ENCODE results near the gene THNSL1.

THNSL1 gene

GRCh38 chr10:24969841-24970281 lies 46.6 kb upstream of the THNSL1 start:
- no peak overlapping the region for H2AFZ ChIP-seq (ENCODE audit: low read length)
- no peaks in the 10 kb centered on the region for H3K27me3 ChIP-seq (replicated peaks; ENCODE audit: insufficient read depth, low read length)
- no peak overlapping the region for H3K4me2 ChIP-seq (ENCODE audit: low read depth, low read length)
- H3K4me1 ChIP-seq (ENCODE audit: low read length): peaks cover 7% of the 10 kb centered on the region; the same call in 1 of the 2 replicates
- no peaks in the 10 kb centered on the region for H3K79me2 ChIP-seq (ENCODE audit: low read length)
- H3K9ac ChIP-seq (ENCODE audit: low read length): no peak overlapping the region
- TF ChIP-seq EZH2phosphoT487 (IDR thresholded peaks at IDR 0.05; ENCODE audit: low read length) (no peak), EZH2 (optimal IDR thresholded peaks at IDR 0.05; ENCODE audit: low read depth, low read length) (no peak), CTCF (IDR thresholded peaks at IDR 0.05; ENCODE audit: low read length) (no peak)
- H3K4me3 ChIP-seq (ENCODE audit: low read length): no peak overlapping the region
- H3K9me3 ChIP-seq (replicated peaks; ENCODE audit: insufficient read depth, low read length): no peaks in the 10 kb centered on the region
- H3K9me2 ChIP-seq (replicated peaks; ENCODE audit: insufficient read depth, low read length): no peaks in the 10 kb centered on the region
- no peak overlapping the region for H3K27ac ChIP-seq (ENCODE audit: low read length)
- H3F3A ChIP-seq (ENCODE audit: insufficient read depth, low read length): no peaks in the 10 kb centered on the region
- no peaks in the 10 kb centered on the region for H3K36me3 ChIP-seq (replicated peaks; ENCODE audit: insufficient read depth, low read length)
- no peak for DNase-seq
- H4K20me1 ChIP-seq (ENCODE audit: insufficient read depth, low read length): no peaks in the 10 kb centered on the region

GRCh38 chr10:24971374-24971773 lies 45.0 kb upstream of the THNSL1 start:
- Histone ChIP-seq H3K9ac (ENCODE audit: low read length) (no peak overlapping the region), H3K27me3 (replicated peaks; ENCODE audit: insufficient read depth, low read length) (no peaks in the 10 kb centered on the region), H3K36me3 (replicated peaks; ENCODE audit: insufficient read depth, low read length) (no peaks in the 10 kb centered on the region), H4K20me1 (ENCODE audit: insufficient read depth, low read length) (no peaks in the 10 kb centered on the region), H3F3A (ENCODE audit: insufficient read depth, low read length) (no peaks in the 10 kb centered on the region), H3K4me1 (ENCODE audit: low read length) (peaks cover 7% of the 10 kb centered on the region; the same call in 1 of the 2 replicates), H3K27ac (ENCODE audit: low read length) (no peak overlapping the region), H3K9me3 (replicated peaks; ENCODE audit: insufficient read depth, low read length) (no peaks in the 10 kb centered on the region), H2AFZ (ENCODE audit: low read length) (no peak overlapping the region), H3K4me3 (ENCODE audit: low read length) (no peak overlapping the region), H3K4me2 (ENCODE audit: low read depth, low read length) (no peak overlapping the region), H3K79me2 (ENCODE audit: low read length) (no peaks in the 10 kb centered on the region), H3K9me2 (replicated peaks; ENCODE audit: insufficient read depth, low read length) (no peaks in the 10 kb centered on the region)
- DNase-seq: no peak
- TF ChIP-seq CTCF (IDR thresholded peaks at IDR 0.05; ENCODE audit: low read length): no peak
- no peak for TF ChIP-seq EZH2 (optimal IDR thresholded peaks at IDR 0.05; ENCODE audit: low read depth, low read length)
- TF ChIP-seq EZH2phosphoT487 (IDR thresholded peaks at IDR 0.05; ENCODE audit: low read length): no peak

GRCh38 chr10:24973163-24973562 lies 43.2 kb upstream of the THNSL1 start:
- no peak overlapping the region for H3K4me2 ChIP-seq (ENCODE audit: low read depth, low read length)
- no peak overlapping the region for H3K27ac ChIP-seq (ENCODE audit: low read length)
- peaks cover 7% of the 10 kb centered on the region; the same call in 1 of the 2 replicates for H3K4me1 ChIP-seq (ENCODE audit: low read length)
- no peaks in the 10 kb centered on the region for H3K9me2 ChIP-seq (replicated peaks; ENCODE audit: insufficient read depth, low read length)
- no peaks in the 10 kb centered on the region for H3K36me3 ChIP-seq (replicated peaks; ENCODE audit: insufficient read depth, low read length)
- no peak overlapping the region for H2AFZ ChIP-seq (ENCODE audit: low read length)
- TF ChIP-seq CTCF (IDR thresholded peaks at IDR 0.05; ENCODE audit: low read length): no peak
- no peak for TF ChIP-seq EZH2phosphoT487 (IDR thresholded peaks at IDR 0.05; ENCODE audit: low read length)
- no peak for TF ChIP-seq EZH2 (optimal IDR thresholded peaks at IDR 0.05; ENCODE audit: low read depth, low read length)
- no peak overlapping the region for H3K9ac ChIP-seq (ENCODE audit: low read length)
- DNase-seq: peak; percentile 29
- no peaks in the 10 kb centered on the region for H3K9me3 ChIP-seq (replicated peaks; ENCODE audit: insufficient read depth, low read length)
- H3F3A ChIP-seq (ENCODE audit: insufficient read depth, low read length): no peaks in the 10 kb centered on the region
- no peaks in the 10 kb centered on the region for H4K20me1 ChIP-seq (ENCODE audit: insufficient read depth, low read length)
- H3K27me3 ChIP-seq (replicated peaks; ENCODE audit: insufficient read depth, low read length): no peaks in the 10 kb centered on the region
- H3K79me2 ChIP-seq (ENCODE audit: low read length): no peaks in the 10 kb centered on the region
- H3K4me3 ChIP-seq (ENCODE audit: low read length): no peak overlapping the region

All from MM.1S (cell line).